ENCODE measurements around the gene SOX3.

DNA sequence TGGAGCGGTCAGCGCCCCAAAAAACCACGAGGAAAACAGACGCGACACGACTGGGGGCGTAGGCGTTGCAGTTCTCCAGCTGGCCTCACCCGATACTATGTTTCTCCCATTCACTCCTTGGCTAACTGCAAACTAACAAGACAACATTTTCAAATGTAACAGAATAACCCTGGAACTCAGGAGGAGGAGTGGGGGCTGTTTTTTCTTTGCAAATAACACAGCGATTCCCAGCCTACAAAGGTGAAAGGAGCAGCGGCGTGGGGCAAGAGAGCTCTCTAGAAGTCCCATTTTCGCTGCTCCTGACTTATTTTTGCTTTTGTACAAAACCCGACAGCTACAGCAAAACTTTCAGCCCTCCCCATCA, 1.6 kb downstream of the SOX3 start:
- TF ChIP-seq, protein P1, sequence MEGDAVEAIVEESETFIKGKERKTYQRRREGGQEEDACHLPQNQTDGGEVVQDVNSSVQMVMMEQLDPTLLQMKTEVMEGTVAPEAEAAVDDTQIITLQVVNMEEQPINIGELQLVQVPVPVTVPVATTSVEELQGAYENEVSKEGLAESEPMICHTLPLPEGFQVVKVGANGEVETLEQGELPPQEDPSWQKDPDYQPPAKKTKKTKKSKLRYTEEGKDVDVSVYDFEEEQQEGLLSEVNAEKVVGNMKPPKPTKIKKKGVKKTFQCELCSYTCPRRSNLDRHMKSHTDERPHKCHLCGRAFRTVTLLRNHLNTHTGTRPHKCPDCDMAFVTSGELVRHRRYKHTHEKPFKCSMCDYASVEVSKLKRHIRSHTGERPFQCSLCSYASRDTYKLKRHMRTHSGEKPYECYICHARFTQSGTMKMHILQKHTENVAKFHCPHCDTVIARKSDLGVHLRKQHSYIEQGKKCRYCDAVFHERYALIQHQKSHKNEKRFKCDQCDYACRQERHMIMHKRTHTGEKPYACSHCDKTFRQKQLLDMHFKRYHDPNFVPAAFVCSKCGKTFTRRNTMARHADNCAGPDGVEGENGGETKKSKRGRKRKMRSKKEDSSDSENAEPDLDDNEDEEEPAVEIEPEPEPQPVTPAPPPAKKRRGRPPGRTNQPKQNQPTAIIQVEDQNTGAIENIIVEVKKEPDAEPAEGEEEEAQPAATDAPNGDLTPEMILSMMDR (IDR thresholded peaks at IDR 0.05) = no peak
- no peak for TF ChIP-seq POLR2AphosphoS5 (IDR thresholded peaks at IDR 0.05)

Data from prostate gland (tissue), 2 donors.